ENCODE results near the gene PKP3.

Gene PKP3

GRCh38 chr11:357582-357981, 36.4 kb upstream of the PKP3 start:
- Histone ChIP-seq H3K4me3 (ENCODE audit: insufficient read depth, low read length, poor library complexity, severe bottlenecking) (no peak overlapping the region), H3K27me3 (ENCODE audit: low read length) (no peaks in the 10 kb centered on the region), H3F3A (ENCODE audit: insufficient read depth) (peaks cover 16% of the 10 kb centered on the region), H3K9me3 (ENCODE audit: insufficient read depth, low read length) (peaks cover 4% of the 10 kb centered on the region; the same call in 1 of the 2 replicates), H3K79me2 (ENCODE audit: insufficient read depth, low read length) (no peaks in the 10 kb centered on the region), H3K27ac (ENCODE audit: low read depth, low read length) (no peak overlapping the region), H3K4me2 (ENCODE audit: low read depth, low read length, poor library complexity, severe bottlenecking) (no peak overlapping the region), H4K20me1 (ENCODE audit: low read depth, low read length) (no peaks in the 10 kb centered on the region), H3K36me3 (ENCODE audit: low read length) (no peaks in the 10 kb centered on the region), H3K9me2 (replicated peaks; ENCODE audit: insufficient read depth, low read length) (no peaks in the 10 kb centered on the region), H2AFZ (ENCODE audit: low read depth, low read length, severe bottlenecking) (no peak overlapping the region), H3K9ac (ENCODE audit: low read length) (no peak overlapping the region)
- no peak for TF ChIP-seq EZH2phosphoT487 (conservative IDR thresholded peaks at IDR 0.05; ENCODE audit: low read length)
- no peak for TF ChIP-seq CTCF (IDR thresholded peaks at IDR 0.05; ENCODE audit: insufficient read depth, low read length, poor library complexity, severe bottlenecking)

GRCh38 chr11:358129-358800, 35.7 kb upstream of the PKP3 start:
- no peaks in the 10 kb centered on the region for H3K79me2 ChIP-seq (ENCODE audit: insufficient read depth, low read length)
- no peak overlapping the region for H3K27ac ChIP-seq (ENCODE audit: low read depth, low read length)
- no peaks in the 10 kb centered on the region for H3K36me3 ChIP-seq (ENCODE audit: low read length)
- no peak overlapping the region for H3K9ac ChIP-seq (ENCODE audit: low read length)
- H3K27me3 ChIP-seq (ENCODE audit: low read length): no peaks in the 10 kb centered on the region
- no peaks in the 10 kb centered on the region for H3K9me2 ChIP-seq (replicated peaks; ENCODE audit: insufficient read depth, low read length)
- H2AFZ ChIP-seq (ENCODE audit: low read depth, low read length, severe bottlenecking): no peak overlapping the region
- H4K20me1 ChIP-seq (ENCODE audit: low read depth, low read length): no peaks in the 10 kb centered on the region
- H3K4me3 ChIP-seq (ENCODE audit: insufficient read depth, low read length, poor library complexity, severe bottlenecking): no peak overlapping the region
- H3K4me2 ChIP-seq (ENCODE audit: low read depth, low read length, poor library complexity, severe bottlenecking): no peak overlapping the region
- peaks cover 11% of the 10 kb centered on the region for H3F3A ChIP-seq (ENCODE audit: insufficient read depth)
- H3K9me3 ChIP-seq (ENCODE audit: insufficient read depth, low read length): peaks cover 4% of the 10 kb centered on the region; the same call in 1 of the 2 replicates
- TF ChIP-seq EZH2phosphoT487 (conservative IDR thresholded peaks at IDR 0.05; ENCODE audit: low read length) (no peak), CTCF (IDR thresholded peaks at IDR 0.05; ENCODE audit: insufficient read depth, low read length, poor library complexity, severe bottlenecking) (no peak)

- Histone ChIP-seq H3K27me3 (ENCODE audit: low read length) (no peaks in the 10 kb centered on the region), H3K9me2 (replicated peaks; ENCODE audit: insufficient read depth, low read length) (no peaks in the 10 kb centered on the region), H2AFZ (ENCODE audit: low read depth, low read length, severe bottlenecking) (no peak overlapping the region), H3K27ac (ENCODE audit: low read depth, low read length) (no peak overlapping the region), H3K9ac (ENCODE audit: low read length) (no peak overlapping the region), H3K79me2 (ENCODE audit: insufficient read depth, low read length) (no peaks in the 10 kb centered on the region), H4K20me1 (ENCODE audit: low read depth, low read length) (no peaks in the 10 kb centered on the region), H3K36me3 (ENCODE audit: low read length) (no peaks in the 10 kb centered on the region), H3K4me2 (ENCODE audit: low read depth, low read length, poor library complexity, severe bottlenecking) (no peak overlapping the region), H3K4me3 (ENCODE audit: insufficient read depth, low read length, poor library complexity, severe bottlenecking) (no peak overlapping the region), H3F3A (ENCODE audit: insufficient read depth) (peaks cover 4% of the 10 kb centered on the region; the same call in 1 of the 2 replicates), H3K9me3 (ENCODE audit: insufficient read depth, low read length) (peaks cover 4% of the 10 kb centered on the region; the same call in 1 of the 2 replicates)
- no peak for TF ChIP-seq EZH2phosphoT487 (conservative IDR thresholded peaks at IDR 0.05; ENCODE audit: low read length)
- TF ChIP-seq CTCF (IDR thresholded peaks at IDR 0.05; ENCODE audit: insufficient read depth, low read length, poor library complexity, severe bottlenecking): no peak
Observed at GRCh38 chr11:359181-359714, 34.8 kb upstream of the PKP3 start.

Data from SU-DHL-6 (cell line).